Stimulated activated CD4-positive, alpha-beta T cell treated with anti-CD3 and anti-CD28 coated beads, TNF-alpha, amount 100 ng/mL, for 1 hour (primary cell): ENCODE results near the gene SCYL1.
"Not testable (repeated sequence)": the region's sequence is repeated elsewhere in the genome, so short reads cannot be mapped to it uniquely, and the experiment has no call there.

Experiments used
- DNase-seq, 3 donors: peaks; one replicate each; pipeline ENCODE4 v3.0.0-alpha.2; 2020; ENCODE audit warnings: low read depth in 3 of 3, low spot score in 1 of 3

The SCYL1 gene

GRCh38 chr11:65505466-65506289 lies 19.2 kb upstream of the SCYL1 start:
- DNase-seq: no peak

- no peak for DNase-seq
These were observed 18.6 kb upstream of the SCYL1 start for GRCh38 chr11:65506290-65506771.

- no peak for DNase-seq
These were observed 17.9 kb upstream of the SCYL1 start for GRCh38 chr11:65506772-65507505.

GRCh38 chr11:65512311-65512710 lies 12.6 kb upstream of the SCYL1 start:
- not testable (repeated sequence) for DNase-seq

GRCh38 chr11:65516135-65516968 lies 8.5 kb upstream of the SCYL1 start:
- no peak for DNase-seq

- DNase-seq: not testable (repeated sequence)
These were observed 5.8 kb upstream of the SCYL1 start for GRCh38 chr11:65518941-65519549.

- DNase-seq: not testable (repeated sequence)
These were observed 2.9 kb upstream of the SCYL1 start for GRCh38 chr11:65521777-65522521.

GRCh38 chr11:65522718-65523630 lies 1.9 kb upstream of the SCYL1 start:
- DNase-seq: not testable (repeated sequence)

GRCh38 chr11:65523631-65523968 lies 1.3 kb upstream of the SCYL1 start:
- not testable (repeated sequence) for DNase-seq

GRCh38 chr11:65524014-65524740 lies 706 bp upstream of the SCYL1 start:
- no peak for DNase-seq

GRCh38 chr11:65525546-65526480 lies 930 bp downstream of the SCYL1 start:
- no peak for DNase-seq

GRCh38 chr11:65526744-65527143 lies 1.9 kb downstream of the SCYL1 start:
- no peak for DNase-seq

GRCh38 chr11:65528819-65529350 lies 4.0 kb downstream of the SCYL1 start:
- no peak for DNase-seq

GRCh38 chr11:65529475-65530156 lies 4.7 kb downstream of the SCYL1 start:
- no peak for DNase-seq

GRCh38 chr11:65530157-65530496 lies 5.2 kb downstream of the SCYL1 start:
- DNase-seq: no peak

GRCh38 chr11:65532388-65533064 lies 7.6 kb downstream of the SCYL1 start:
- no peak for DNase-seq
